ENCODE results near the gene PRKAB2. TPM values are rescaled to one million over a fixed set of nuclear protein-coding genes. Genes with fewer than 3 reads are reported as not detected.
"Not testable (repeated sequence)": the region's sequence is repeated elsewhere in the genome, so short reads cannot be mapped to it uniquely, and the experiment has no call there.

Gene PRKAB2
- total RNA-seq, 4 donors from 2014 or later: 65.2 to 107 (median 80.2) TPM

- intact Hi-C loops (cut with DNase I; ENCODE audit: low total_unique reads) (no loop called here), in situ Hi-C loops (cut with MboI; ENCODE audit: low sequenced_read_pairs in 4 of 4) (loop anchor here in 1 of 4 donors (25.0 kb wide), 1 partner anchor 449 kb away; a partner anchor contains a TSS)
- ATAC-seq (no peak), DNase-seq (no peak)
- H3K36me3 ChIP-seq: peaks cover 0 to 53% of the 10 kb centered on the region in 2 donors
- no peak overlapping the region for H3K27ac ChIP-seq
- no peaks in the 10 kb centered on the region for H3K9me3 ChIP-seq
- no peaks in the 10 kb centered on the region for H3K27me3 ChIP-seq
- TF ChIP-seq POLR2A (IDR thresholded peaks at IDR 0.05) (no peak), CTCF (IDR thresholded peaks at IDR 0.05 in 4 of 5, conservative IDR thresholded peaks at IDR 0.05 in 1 of 5) (no peak)
- H3K4me1 ChIP-seq: peaks cover 0 to 4% of the 10 kb centered on the region in 2 donors
- H3K4me3 ChIP-seq: no peak overlapping the region
Measured at GRCh38 chr1:147163019-147163418, 9.3 kb downstream of the PRKAB2 start.

GRCh38 chr1:147162093-147162492 lies 10.2 kb downstream of the PRKAB2 start:
- DNase-seq (no peak), ATAC-seq (no peak)
- Histone ChIP-seq H3K27ac (no peak overlapping the region), H3K9me3 (no peaks in the 10 kb centered on the region), H3K4me3 (no peak overlapping the region), H3K4me1 (no peaks in the 10 kb centered on the region), H3K27me3 (no peaks in the 10 kb centered on the region), H3K36me3 (peaks cover 0 to 63% of the 10 kb centered on the region in 2 donors)
- in situ Hi-C loops (cut with MboI; ENCODE audit: low sequenced_read_pairs in 4 of 4): loop anchor here in 1 of 4 donors (25.0 kb wide), 1 partner anchor 450 kb away; a partner anchor contains a TSS
- TF ChIP-seq POLR2A (IDR thresholded peaks at IDR 0.05) (no peak), CTCF (IDR thresholded peaks at IDR 0.05 in 4 of 5, conservative IDR thresholded peaks at IDR 0.05 in 1 of 5) (no peak)
- intact Hi-C loops (cut with DNase I; ENCODE audit: low total_unique reads): no loop called here

- H3K4me3 ChIP-seq; intact Hi-C loops (cut with DNase I; ENCODE audit: low total_unique reads); H3K4me1 ChIP-seq; DNase-seq; H3K27me3 ChIP-seq; H3K9me3 ChIP-seq: not testable (repeated sequence)
- peak in 1 of 2 donors; percentile 71 for ATAC-seq
- Histone ChIP-seq H3K36me3 (peaks cover 0 to 64% of the 10 kb centered on the region in 2 donors), H3K27ac (peak overlapping the region in 1 of 4 donors; percentile 30)
- in situ Hi-C loops (cut with MboI; ENCODE audit: low sequenced_read_pairs in 4 of 4): loop anchor here in 1 of 4 donors (25.0 kb wide), 1 partner anchor 455 kb away; a partner anchor contains a TSS
Measured at GRCh38 chr1:147157116-147157515, 15.2 kb downstream of the PRKAB2 start.

- intact Hi-C loops (cut with DNase I; ENCODE audit: low total_unique reads): no loop called here
- in situ Hi-C loops (cut with MboI; ENCODE audit: low sequenced_read_pairs in 4 of 4): loop anchor here in 1 of 4 donors (25.0 kb wide), 1 partner anchor 456 kb away; a partner anchor contains a TSS
- H3K4me3 ChIP-seq: no peak overlapping the region
- H3K4me1 ChIP-seq: no peaks in the 10 kb centered on the region
- no peaks in the 10 kb centered on the region for H3K9me3 ChIP-seq
- no peaks in the 10 kb centered on the region for H3K27me3 ChIP-seq
- ATAC-seq (peak; percentile 45 to 80), DNase-seq (no peak)
- H3K27ac ChIP-seq: peak overlapping the region in 1 of 4 donors; percentile 30
- TF ChIP-seq POLR2A (IDR thresholded peaks at IDR 0.05) (no peak), CTCF (IDR thresholded peaks at IDR 0.05 in 4 of 5, conservative IDR thresholded peaks at IDR 0.05 in 1 of 5) (no peak)
- H3K36me3 ChIP-seq: peaks cover 0 to 59% of the 10 kb centered on the region in 2 donors
Measured at GRCh38 chr1:147156642-147157041, 15.6 kb downstream of the PRKAB2 start.

- H3K36me3 ChIP-seq: peaks cover 0 to 21% of the 10 kb centered on the region in 2 donors
- H3K9me3 ChIP-seq: no peaks in the 10 kb centered on the region
- H3K4me3 ChIP-seq: no peak overlapping the region
- ATAC-seq: no peak
- H3K27me3 ChIP-seq: no peaks in the 10 kb centered on the region
- TF ChIP-seq CTCF (IDR thresholded peaks at IDR 0.05 in 4 of 5, conservative IDR thresholded peaks at IDR 0.05 in 1 of 5) (no peak), POLR2A (IDR thresholded peaks at IDR 0.05) (no peak)
- intact Hi-C loops (cut with DNase I; ENCODE audit: low total_unique reads) (no loop called here), in situ Hi-C loops (cut with MboI; ENCODE audit: low sequenced_read_pairs in 4 of 4) (loop anchor here in 1 of 4 donors (25.0 kb wide), 1 partner anchor 460 kb away; a partner anchor contains a TSS)
- H3K27ac ChIP-seq: no peak overlapping the region
- no peaks in the 10 kb centered on the region for H3K4me1 ChIP-seq
- no peak for DNase-seq
Measured at GRCh38 chr1:147152772-147153171, 19.5 kb downstream of the PRKAB2 start.
